GM19397 (cell line): Measurements from ENCODE around the gene TUBA3C.

ENCODE experiments used
- ATAC-seq: cut with Tn5 transposase; IDR thresholded peaks from one replicate; pipeline ENCODE4 v1.9.1; 2021; ENCODE audit warnings: mild to moderate bottlenecking, moderate library complexity; ENCODE audit not compliant: unreplicated experiment

Gene TUBA3C

GRCh38 chr13:19169496-19169895 is 12.1 kb downstream of the TUBA3C start:
- no peak for ATAC-seq

- no peak for ATAC-seq
These were observed 20.3 kb downstream of the TUBA3C start for GRCh38 chr13:19161308-19161707.

GRCh38 chr13:19159761-19160420 is 21.7 kb downstream of the TUBA3C start:
- no peak for ATAC-seq

- ATAC-seq: no peak
These were observed 22.4 kb downstream of the TUBA3C start for GRCh38 chr13:19159181-19159580.

- no peak for ATAC-seq
These were observed 23.0 kb downstream of the TUBA3C start for GRCh38 chr13:19158526-19159174.

GRCh38 chr13:19158006-19158405 is 23.6 kb downstream of the TUBA3C start:
- no peak for ATAC-seq

GRCh38 chr13:19157461-19157860 is 24.2 kb downstream of the TUBA3C start:
- no peak for ATAC-seq

GRCh38 chr13:19156013-19156825 is 25.4 kb downstream of the TUBA3C start:
- ATAC-seq: no peak

GRCh38 chr13:19155321-19155861 is 26.2 kb downstream of the TUBA3C start:
- ATAC-seq: no peak

- no peak for ATAC-seq
These were observed 26.8 kb downstream of the TUBA3C start for GRCh38 chr13:19154843-19155242.

- no peak for ATAC-seq
These were observed 27.7 kb downstream of the TUBA3C start for GRCh38 chr13:19153782-19154450.

- ATAC-seq: no peak
These were observed 29.2 kb downstream of the TUBA3C start for GRCh38 chr13:19152403-19152802.

GRCh38 chr13:19151581-19152263 is 29.9 kb downstream of the TUBA3C start:
- no peak for ATAC-seq

GRCh38 chr13:19150712-19151228 is 30.9 kb downstream of the TUBA3C start:
- no peak for ATAC-seq

- no peak for ATAC-seq
These were observed 31.4 kb downstream of the TUBA3C start for GRCh38 chr13:19150226-19150625.

GRCh38 chr13:19148561-19148960 is 33.1 kb downstream of the TUBA3C start:
- ATAC-seq: no peak
